Stimulated activated CD4-positive, alpha-beta T cell treated with anti-CD3 and anti-CD28 coated beads, Interleukin-4, amount 100 ng/mL, for 24 hours (primary cell): ENCODE data around the gene TFEB.

Source experiments
- DNase-seq: peaks from one replicate; pipeline ENCODE4 v3.0.0-alpha.2; 2020

The TFEB gene

DNA sequence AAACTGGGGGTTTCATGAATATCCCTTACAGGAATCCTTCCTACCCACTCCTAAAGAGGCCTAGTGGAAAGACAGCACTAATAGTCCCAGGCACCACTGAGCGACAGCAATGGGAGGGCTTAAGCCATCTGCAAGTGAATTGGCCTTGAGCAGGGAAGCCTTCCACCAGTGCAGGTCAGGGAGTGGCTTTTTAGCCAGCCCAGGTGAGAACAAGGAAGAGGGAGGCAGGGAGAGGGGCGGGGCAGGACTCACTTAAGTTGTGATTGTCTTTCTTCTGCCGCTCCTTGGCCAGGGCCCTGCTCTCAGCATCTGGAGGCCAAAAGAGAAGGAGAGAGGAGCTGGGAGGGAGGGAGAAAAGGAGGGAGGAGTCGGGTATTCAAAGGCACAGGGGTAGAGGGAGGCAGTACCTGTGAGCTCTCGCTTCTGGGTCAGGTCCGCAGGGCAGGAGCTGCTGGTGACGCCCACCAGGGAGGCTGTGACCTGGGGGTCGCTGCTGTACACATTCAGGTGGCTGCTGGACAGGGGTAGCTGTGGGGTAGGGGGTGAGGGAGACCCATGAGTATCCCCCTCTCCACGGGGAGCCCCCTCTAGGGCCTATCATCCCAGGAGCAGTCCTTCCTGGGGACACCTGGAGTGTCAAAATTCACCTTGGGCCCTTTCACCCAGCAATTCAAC lies 47.8 kb downstream of the TFEB start:
- DNase-seq, result no peak

GRCh38 chr6:41685641-41686380 lies 49.6 kb downstream of the TFEB start:
- no peak for DNase-seq

- DNase-seq, result no peak
Measured at GRCh38 chr6:41684311-41685180, 50.9 kb downstream of the TFEB start.

GRCh38 chr6:41683523-41684310 lies 51.7 kb downstream of the TFEB start:
- DNase-seq, result peak; percentile 84

DNA sequence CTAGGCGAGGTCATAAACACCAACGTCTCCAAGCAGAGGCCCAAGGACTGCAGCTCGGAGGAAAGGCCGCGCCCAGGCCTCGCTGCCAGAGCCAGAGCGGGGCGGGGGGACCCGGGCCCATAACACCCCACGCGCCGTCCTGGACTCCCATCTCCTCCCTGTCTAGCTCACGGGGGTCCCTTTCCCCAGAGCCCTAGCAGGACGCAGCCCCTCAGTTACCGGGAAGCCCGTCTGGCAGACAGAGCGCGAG lies 52.2 kb downstream of the TFEB start:
- DNase-seq, result no peak

GRCh38 chr6:41682497-41683272 lies 52.7 kb downstream of the TFEB start:
- DNase-seq, result peak; percentile 9

DNA sequence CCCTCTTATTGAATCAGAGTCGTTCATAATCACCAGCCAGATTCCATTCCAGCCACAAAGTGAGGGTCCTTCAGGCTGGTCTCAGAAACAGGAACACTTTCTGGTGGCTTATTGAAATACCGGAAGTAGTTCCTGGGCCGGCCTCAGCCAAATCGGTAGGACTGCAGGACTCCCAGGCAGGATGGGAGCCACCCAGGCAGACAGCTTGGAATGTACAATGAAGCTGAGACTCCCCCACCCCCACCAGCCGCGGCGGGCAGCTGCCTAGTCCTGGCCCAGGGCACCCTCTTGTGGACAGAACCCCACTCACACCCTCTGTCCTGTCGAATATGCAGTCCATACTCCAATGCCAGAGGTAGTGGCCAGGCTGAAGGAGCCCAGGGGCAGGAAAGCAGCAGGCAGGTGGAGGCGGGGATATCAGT lies 53.3 kb downstream of the TFEB start:
- DNase-seq, result peak; percentile 76

GRCh38 chr6:41680182-41680965 lies 55.0 kb downstream of the TFEB start:
- no peak for DNase-seq

DNA sequence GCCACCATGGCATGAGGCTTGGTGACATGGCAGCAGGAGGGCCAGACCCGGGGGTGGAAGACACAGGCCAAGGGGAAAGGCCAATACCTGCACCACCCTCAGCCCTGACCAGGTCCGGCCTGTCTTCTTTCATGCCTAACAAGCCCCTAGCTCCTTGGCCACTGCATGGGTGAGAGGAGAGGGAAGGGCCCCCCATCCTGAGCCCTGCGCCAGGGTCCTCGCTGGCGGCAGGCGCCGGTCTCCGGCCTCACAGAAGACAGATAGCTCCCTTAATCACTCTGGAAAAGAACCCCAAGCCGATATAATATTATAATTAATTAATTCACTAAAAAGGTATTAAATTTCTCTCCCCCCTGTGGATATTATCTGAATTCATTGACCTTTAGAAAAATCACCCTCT lies 55.7 kb downstream of the TFEB start:
- no peak for DNase-seq

DNA sequence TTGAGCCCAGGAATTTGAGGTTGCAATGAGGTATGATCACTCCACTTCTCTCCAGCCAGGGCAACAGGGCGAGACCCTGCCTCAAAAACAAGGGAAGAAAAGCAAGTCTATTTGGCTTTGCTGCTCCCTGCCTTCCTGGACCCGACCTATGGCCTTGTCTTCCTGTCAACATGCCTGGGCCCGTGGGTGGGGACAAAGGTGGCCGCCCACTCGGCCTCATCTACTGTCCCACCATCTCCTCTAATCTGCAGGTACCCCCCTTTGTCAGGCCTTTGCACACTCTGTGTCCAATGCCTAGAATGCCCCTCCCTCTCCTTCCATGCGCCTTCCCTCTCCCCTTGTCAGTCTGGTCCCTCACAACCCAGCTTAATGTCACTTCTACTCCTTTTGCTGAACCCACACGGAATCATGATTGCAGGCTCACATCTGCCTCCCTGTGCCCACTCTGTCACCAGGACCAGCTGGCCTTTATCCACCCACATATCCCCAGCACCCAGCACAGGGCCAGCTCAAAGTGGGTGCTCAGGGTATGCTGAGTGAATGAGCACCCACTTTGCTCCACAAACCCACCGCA lies 56.8 kb downstream of the TFEB start:
- no peak for DNase-seq

DNA sequence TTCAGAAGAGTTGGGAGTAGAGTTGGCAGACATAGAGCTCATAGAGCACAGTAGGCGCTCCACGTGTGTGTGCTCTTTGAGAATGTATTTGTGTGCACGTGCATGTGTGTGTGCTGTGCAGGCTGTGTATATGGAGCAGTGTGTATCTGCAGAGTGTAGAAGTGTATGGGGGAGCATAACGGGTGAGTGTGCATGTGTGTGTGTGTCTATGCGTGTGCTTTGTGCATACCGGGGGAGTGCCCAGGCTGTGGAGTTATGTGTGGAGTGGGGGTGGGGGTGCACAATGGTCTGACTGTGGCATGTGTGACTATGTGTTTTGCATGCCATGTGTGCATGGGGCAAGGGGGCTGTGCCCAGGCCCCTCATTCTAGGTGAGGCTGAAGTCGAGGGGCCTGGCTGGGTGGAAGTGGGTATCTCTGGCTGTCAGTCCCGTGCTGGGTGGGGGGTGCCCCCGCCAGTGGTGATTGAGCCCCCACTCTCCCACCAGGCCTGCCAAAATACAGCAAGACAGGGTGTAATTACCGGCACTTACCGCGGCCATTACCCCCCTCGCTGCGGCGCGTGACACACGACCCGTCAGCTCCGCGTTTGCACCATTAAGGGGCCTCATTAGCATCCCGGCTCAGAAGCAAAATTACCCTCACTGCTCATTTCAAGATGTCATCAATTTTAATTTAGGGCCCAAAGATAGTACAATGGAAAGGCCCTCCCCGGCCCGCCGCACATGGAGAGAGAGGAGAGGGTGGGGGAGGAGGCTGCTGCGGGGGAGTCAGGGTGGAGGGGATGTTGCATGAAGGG lies 58.1 kb downstream of the TFEB start:
- DNase-seq, result no peak

GRCh38 chr6:41676431-41676830 lies 59.0 kb downstream of the TFEB start:
- no peak for DNase-seq

DNA sequence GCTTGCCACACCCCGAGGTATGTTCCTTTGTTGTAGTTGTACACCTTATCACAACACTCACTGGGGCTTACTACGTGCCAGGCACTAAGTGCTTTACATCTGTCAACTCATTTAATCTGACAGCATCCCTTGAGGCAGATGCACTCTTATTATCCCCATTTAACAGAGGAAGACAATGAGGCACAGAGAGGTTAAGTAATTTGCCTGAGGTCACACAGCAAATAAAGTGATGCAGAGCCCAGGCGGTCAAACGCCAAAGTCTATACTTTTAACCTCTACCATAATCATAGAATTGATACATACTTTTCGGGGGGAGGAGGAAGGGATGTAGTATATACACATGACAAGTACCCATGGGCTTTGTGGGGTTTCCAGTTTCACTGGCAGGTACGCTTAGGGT lies 59.4 kb downstream of the TFEB start:
- no peak for DNase-seq

GRCh38 chr6:41675176-41675775 lies 60.1 kb downstream of the TFEB start:
- DNase-seq, result no peak

GRCh38 chr6:41674231-41675000 lies 61.0 kb downstream of the TFEB start:
- no peak for DNase-seq

- DNase-seq, result no peak
Measured at GRCh38 chr6:41673704-41674000, 61.8 kb downstream of the TFEB start.

DNA sequence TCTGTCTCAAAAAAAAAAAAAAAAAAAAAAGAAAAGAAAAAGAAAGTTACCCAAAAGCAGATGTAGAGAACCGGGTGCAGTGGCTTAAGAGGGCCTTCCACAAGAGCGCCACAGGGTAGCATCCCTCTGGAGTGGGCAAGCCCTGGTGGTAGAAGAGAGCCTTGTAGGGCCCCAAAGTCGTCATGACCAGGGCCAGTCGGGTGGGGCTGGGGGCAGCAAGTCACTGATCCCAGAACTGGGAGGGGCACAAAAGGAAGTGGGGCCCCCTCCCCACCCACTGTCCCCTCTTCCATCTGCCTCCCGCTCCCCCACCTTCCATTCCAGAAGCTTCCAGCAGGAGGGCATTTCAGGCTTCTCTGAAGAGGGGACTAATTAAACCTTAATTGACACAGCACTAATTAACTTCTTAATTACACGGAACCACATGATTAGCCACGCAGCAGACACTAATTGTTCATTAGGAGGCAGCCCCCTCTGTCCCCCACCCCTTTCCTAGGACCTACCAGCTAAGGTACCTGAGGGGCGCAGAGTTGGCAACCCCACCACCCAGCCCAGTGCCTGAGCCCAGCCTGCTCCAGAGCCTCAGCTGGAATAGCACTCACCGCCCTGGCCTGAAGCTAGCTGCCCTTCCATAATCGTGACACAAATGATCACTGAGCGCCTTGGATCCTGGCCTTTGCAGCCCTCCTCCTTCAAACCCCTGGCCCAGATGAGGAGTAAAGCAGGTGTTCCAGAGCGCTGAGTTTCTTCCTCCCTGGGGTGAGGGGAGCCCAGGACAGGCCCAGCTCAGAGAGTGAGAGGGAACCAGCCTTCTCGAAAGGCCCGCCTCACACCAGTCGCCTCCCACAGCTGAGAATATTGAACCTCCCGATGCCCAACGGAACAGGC lies 62.3 kb downstream of the TFEB start:
- DNase-seq, result no peak

DNA sequence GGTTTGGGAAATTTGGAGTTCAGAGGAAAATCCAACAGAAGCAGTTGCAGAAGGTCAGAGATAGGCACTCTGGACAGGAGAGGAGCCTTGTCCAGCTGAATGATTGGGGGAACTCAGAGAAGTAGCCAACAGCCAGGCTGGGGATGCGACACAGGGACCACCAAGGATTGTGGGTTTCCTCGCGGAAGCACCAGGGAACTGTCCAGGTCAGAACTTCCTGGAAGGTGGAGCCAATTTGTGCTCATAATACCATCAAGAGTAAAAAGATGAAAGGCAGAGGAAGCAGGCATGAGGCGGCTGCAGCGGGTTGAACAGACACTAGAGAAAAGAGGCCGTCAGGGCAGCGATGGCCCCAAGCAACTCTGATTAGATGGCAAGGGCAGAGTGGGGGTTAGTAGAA lies 63.4 kb downstream of the TFEB start:
- DNase-seq, result no peak
